EH (cell line): Measurements from ENCODE around the gene FANK1.
"Not testable (repeated sequence)": the region's sequence is repeated elsewhere in the genome, so short reads cannot be mapped to it uniquely, and the experiment has no call there.

Experiments used
- DNase-seq: peaks from one replicate; pipeline ENCODE4 v3.0.0-alpha.2; 2015; ENCODE audit warnings: low read depth

Gene FANK1

DNA sequence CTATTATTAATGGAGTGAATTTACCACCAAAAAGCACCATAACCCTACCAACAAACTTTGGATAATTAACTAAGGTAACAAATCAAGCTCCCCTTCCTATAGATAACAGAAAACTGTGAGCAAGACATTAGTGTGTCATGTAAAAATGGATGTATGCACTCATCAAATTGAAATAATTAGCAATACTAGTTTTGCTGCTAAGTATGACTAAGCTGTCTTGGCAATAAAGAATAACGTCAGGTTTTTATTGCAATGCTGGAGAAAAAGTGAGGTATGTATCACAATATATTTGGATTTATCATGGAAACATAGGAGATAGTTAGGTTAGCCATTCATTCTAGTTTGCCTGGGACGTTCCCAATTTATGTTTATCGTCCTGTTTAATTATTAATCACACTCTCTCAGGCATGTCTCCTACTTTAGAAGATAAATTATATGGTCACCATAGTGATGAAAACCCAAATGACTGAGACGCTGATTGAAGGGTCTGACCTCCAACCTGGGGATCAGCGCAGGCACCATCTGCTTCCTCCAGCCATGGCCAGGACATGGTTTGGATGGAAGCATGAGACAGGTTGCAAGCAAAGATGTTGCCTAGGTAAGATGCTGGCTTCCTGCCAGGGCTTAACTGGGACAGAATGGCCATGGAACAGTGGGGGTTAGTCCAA lies 125.6 kb downstream of the FANK1 start:
- DNase-seq, result peak; percentile 4

DNA sequence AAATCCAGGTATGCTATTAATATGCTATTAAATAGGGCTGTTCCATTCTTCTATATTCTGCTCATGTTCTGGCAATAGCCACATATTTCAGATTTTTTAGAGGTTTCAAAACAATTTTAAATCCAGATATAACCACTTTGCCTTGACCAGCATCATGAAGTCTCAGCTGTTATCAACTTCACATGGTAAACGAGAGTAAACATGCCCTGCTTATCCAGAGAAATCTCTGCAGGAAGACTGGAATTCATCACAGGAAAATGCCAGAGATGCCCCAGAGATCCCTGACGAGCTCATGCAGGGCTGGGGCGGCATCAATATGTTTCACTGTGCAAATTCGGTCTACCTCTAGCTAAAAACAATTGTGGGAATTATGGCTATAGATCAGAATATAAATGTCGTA lies 126.5 kb downstream of the FANK1 start:
- peak; percentile 25 for DNase-seq

DNA sequence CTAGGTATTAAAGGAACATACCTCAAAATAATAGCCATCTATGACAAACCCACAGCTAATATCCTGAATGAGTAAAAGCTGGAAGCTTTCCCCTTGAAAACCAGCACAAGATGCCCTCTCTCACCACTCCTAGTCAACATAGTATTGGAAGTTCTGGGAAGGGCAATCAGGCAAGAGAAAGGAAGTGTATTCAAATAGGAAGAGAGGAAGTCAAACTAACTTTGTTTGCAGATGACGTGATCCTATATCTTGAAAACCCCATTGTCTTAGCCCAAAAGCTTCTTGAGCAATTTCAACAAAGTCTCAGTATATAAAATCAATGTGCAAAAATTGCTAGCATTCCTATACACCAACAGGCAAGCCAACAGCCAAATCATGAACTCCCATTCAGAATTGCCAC lies 131.3 kb downstream of the FANK1 start:
- no peak for DNase-seq

DNA sequence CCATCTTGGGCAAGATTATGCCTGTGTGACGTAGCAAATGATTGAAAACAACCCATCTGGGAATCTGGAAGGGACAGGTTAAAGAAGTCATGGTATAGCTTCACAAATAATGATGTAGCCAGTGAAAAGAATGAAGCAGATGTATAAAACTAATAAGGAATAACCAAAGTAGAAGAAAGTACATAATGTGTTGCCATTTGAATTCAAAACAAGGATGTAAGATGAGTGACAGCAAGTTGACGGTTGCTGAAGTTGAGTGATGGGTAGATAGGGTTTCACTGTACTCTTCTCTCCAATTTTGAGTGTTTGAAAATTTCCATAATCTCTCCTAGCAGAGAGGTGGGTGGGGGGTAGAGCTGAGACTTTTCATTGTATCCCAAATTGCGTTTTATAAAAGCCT lies 133.6 kb downstream of the FANK1 start:
- no peak for DNase-seq

DNA sequence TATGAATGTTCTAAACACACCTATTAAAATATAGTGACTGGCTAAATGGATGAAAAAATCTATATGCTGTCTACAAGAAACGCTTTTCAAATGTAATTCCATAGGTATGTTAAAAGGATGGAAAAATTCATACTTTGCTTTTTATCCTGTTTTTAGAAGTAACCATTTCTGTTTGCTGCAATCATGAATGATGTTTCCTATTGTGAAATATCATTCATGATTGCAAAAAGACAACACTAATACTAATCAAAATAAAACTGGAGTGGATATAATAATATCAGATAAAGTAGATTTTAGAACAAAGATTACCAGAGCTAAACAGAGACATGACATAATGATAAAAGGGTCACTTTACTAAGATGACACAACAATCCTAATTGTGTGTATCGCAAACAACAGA lies 138.2 kb downstream of the FANK1 start:
- DNase-seq, result no peak

DNA sequence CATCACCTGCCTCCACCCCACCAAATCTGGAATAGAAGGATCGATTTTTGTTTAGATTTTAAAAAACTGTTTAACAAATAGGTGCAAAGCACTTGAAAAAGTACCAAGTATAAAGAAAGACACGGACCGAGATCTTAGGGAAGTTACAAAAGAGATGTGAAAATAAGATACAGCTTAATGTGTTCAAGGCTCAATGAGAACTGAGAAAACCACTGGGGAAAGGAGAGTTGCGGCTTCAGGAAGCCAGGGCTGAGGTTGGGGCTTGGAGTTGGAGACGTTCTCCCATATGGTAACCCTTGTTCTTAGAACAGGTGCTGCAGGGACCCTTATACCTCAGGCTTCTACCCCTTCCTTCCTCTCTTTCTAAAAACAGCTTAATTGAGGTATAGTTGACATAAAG lies 140.2 kb downstream of the FANK1 start:
- no peak for DNase-seq

DNA sequence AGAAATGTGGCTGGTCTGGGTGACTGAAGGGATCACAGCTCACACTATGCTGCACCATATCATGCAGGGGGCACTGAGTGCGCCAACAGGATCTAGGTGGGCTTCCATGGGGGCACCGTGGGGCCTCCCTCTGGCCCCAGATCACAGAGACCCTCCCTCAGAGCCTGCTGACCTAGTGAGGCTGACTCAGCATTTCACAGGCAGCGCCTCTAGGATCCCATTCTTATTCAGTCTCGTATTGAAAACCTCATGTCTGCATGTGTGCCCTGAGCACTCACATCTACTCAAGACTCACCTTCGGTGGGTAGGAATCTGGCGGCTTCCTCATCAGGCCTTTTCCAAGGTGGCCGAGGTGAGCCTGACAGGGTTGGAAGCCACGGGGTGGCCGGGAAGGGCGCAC lies 141.6 kb downstream of the FANK1 start:
- no peak for DNase-seq

DNA sequence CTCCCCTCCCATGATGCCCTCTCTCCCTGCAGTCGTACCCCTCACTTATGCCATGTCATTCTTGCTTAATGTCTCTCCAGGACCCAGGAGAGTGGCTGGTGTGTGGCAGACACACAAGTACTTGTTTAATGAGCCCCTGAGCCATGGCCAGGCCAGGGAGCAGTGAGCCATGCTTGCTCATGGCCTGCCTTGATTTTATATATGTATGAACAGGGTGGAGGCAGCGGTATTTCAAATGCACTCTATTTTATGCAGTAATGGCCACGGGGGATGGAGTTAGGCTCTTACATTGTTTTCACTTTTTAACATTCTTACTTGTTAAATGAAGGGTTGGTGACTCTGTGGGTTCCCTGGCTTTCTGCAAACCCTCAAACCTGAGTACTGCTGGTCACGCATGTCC lies 144.8 kb downstream of the FANK1 start:
- DNase-seq, result no peak

DNA sequence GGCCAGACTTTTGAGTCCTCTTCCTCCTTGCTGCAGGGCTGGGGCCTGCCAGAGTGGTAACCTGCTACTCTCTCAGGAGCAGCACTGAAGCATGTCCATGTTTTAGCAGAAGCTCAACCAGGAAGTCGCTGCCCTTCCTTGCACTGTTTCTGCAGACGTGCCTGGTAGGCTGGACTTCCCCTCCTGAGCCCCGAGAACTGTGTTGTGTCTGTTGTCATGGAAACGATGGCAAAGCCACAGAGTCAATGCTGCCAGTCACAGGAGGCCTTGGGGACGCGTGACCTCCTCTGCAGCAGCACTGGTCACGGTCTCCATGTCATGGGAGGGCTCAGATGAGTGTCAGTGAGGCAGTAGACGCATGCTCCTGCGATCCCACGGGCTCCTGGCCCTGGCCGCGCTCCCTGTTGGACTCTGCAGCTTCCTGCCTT lies 145.5 kb downstream of the FANK1 start:
- DNase-seq, result peak; percentile 42

DNA sequence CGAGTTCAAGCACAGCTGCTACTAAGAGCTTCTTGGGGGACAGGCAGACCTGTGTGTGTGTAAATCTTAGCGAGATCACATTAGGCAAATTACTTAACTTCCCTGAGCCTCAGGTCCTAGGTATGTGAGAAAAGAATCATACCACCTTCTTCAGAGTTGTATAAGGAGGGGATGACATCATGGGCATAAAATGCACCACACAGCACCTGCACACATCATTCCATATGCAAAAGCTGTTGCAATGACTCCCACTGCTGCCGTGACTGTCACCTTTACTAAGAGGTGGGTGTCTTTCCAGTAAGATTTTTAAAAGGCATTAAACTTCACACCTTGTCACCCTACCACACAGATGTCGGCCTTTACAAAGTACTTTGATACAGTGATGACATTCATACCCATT lies 146.0 kb downstream of the FANK1 start:
- DNase-seq, result no peak

DNA sequence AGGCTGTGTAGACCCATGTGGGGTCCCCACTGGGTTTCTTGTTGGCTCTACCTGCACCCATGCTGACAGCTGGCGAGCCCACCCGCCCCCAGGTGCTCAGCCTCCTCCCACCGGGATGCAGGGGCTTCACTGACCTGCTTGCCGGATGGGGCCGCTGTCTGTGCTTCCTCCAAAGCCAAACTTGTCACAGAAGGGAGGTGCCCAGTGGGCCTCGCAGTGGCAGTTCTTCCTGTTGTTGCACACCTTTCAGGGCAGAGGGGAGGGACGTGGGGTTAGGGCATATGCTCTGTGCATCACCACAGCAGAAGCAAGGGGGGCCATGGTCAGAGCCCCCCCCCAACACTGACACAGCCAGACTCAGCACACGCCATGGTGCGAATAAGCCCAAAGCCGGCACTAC lies 146.5 kb downstream of the FANK1 start:
- no peak for DNase-seq

DNA sequence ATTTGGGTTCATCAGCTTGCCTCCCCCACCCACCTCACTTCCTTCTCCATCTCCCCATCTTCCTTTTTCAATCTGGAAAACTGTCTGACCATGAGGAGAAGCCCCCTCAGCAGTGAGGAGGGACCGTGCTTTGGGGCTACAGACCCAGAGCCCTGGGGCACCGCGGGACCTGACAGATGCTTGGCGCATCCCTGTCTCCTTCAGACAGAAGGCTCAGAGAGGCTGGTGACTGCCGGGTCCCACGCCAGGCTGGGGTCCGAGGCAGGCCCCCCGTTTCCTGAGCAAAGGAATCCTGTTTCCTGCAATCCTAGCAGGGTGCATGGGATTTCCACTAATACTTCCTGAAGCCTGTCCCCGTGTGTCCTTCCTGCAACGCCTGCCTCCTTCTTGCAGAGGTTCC lies 147.0 kb downstream of the FANK1 start:
- DNase-seq, result no peak

DNA sequence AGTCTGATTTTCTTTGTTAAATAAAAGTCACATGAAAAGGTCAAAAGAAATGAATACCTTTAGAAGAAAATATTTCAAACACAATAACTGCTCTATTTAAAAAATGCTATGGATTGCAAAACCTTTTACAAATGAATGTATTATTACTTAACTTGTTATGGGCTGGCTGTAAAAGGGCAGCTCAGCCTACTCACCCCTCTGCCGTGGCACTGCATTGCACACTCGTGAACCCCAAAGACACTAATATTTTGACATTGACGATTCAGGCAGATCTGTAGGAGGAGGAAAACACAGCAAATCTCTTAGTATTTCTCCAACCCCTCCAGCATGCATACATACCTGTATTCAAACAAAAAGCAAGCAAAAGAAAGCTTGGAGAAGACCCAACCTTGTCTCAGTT lies 149.5 kb downstream of the FANK1 start:
- DNase-seq, result no peak

DNA sequence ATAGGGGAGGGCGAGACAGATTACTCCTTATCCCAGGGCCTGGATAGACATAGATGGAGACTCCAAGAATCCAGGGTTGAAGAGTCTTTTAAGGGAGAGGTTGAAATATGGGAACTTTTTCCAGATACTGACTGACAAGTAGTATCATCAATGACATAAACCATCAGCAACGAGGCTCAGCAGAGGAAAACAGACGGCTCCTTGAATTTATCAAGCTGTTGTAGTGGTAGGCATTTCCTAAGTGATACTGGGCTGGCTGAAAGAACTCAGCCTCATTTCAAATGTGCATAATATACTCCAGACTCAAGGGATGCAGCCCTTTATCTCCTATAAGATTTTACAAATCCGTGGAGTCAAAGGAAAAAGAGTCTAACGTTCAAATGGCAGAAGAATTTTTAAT lies 150.5 kb downstream of the FANK1 start:
- DNase-seq, result no peak

DNA sequence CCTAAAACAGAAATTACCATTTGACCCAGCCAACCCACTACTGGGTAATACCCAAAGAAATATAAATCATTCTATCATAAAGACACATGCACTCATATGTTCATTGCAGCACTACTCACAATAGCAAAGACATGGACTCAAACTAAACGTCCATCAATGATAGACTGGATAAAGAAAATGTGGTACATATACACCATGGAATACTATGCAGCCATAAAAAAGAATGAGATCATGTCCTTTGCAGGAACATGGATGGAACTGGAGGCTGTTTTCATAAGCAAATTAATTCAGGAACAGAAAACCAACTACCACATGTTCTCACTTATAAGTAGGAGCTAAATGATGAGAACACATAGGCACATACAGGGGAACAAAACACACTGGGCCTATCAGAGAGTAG lies 151.4 kb downstream of the FANK1 start:
- not testable (repeated sequence) for DNase-seq

DNA sequence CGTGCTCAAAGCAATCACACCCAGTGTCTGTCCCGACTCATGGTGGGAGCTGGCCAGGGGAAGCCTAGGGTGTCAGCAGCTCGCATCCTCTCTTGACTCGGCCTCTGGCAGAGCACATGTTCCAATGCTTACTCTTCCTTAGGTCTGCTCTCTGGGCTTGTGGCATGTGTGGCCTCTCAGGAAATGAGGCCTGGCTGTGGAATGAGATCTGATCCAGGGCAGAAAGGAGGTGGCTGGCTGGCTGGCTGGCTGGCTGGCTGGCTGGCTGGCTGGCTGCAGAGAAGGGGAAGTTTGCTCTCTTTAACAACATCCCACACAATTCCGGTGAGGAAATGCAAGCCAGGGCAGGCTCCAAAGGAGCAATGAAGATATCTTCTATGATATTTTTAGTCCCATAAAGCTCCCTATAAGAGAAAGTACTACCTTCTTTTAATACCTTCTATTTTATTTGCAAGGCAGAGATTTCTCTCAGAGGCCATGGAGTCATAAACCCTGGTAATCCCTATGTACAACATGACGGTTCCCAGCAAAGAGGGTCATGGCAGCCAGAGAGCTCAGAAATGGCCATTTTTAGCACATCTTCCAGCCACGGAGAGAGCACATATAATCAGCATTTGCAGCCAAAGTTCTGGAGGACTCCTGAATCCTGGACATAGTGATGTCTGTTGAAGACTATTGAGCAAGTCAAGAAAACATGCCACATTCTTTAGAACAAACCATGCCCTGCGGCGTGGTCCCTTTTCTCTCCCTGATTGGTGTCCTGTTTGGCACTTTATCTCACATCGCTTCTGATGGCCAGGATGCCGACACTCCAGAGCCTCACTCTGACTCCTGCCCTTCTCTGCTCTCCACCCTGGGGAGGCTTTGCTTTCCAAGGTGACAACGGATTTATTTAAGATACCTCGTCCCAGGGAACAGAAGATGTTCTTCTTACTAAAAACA lies 153.7 kb downstream of the FANK1 start:
- peak; percentile 90 for DNase-seq

DNA sequence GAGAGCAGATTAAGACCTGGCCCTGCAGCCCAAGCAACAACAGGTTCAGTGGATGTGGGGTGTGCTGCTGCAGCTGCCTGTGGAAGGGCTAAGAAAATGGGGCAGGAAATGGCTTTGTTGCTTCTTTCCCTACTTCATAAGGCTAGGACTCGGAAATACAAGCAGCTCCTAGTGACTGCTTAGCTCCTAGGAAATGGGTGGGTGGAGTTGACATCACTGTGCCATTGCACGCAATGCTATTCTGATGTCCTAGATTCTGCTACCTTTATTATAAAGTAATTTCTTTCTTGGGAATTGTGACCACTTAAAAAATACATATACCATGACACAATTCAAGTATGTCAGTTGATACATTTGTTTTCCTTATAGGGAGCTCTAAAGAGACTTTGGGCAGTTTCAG lies 155.8 kb downstream of the FANK1 start:
- no peak for DNase-seq

DNA sequence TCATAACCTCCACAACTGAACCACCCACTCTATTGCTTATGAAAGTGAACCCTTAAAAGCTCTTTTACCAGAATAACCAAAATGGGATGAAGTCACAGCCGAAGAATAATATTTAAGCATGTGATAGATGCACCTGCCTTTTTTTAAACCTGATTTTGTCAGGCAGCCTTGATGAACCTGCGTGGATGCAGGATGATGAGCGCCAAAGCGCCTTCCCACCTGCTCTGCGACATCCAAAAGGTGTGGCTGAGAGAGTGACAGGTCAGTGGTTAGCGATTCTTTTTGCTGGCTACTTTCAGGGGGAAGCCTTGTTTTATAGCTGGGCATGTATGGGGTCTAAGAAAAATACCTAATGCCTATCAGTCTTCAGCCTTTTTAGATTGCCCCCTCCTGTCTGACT lies 157.8 kb downstream of the FANK1 start:
- no peak for DNase-seq

DNA sequence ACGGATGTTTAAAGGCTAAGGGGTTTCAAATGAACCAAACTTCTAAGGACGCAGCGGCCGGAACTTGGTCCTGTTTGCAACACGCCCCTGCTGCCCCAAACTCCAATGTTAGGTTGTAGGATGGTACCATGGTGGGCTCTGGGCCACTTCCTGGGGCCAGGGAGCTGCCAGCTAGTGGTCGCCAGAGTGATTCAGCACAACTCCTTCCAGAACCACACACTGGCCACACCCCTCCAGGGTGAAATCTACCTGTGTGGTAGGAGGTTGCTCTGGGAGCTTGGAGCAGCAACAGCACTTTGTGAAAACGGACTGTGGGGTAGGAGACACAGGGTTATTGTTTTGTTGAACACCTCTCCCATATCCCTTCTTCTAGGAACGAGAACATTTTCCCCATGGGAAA lies 161.1 kb downstream of the FANK1 start:
- DNase-seq, result no peak

DNA sequence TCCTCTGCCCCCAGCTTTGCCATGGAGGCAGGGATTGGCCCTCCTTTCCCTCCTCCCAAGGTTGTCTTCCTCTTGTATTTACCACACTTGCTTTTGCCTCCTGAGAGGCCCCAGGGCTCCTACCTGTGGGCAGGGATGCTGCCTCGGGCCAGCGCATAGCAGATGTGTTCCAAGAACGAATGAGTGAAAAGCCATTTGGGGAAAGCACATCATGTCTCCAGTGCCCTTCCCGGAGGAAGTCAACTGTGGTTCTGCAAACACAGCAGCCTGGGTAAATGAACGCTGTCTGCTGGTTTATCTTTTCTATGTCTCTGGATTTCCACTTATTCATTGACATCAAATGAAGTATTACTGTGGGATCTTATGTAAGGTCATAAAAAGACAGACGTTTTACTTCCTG lies 161.7 kb downstream of the FANK1 start:
- DNase-seq, result no peak

DNA sequence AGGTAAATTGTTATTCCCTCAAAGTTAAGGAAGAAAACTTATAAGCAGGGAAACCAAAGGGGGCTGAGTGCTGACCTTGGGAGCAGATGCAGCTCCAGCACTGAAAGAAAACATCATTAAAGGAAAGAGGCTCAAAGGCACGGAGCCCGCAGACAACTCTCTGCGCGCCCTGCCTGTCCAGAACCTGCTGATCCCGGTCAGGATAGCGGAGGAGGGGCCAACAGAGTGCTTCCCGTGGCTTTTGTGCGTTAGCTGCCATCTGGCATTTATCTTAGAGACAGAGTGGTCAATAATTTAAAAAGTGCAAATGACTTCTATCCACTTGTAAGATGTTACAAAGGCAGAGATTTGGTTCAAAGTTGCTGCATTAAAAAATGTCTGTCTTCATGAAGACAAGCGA lies 162.1 kb downstream of the FANK1 start:
- peak; percentile 9 for DNase-seq
